IPS DF 6.9 (cell line): ENCODE results near the gene CDKN2AIP.

Source experiments
- DNase-seq: peaks from one replicate; pipeline ENCODE4 v3.0.0-alpha.2; 2013; ENCODE audit warnings: low read depth, low spot score
- H3K27ac ChIP-seq: one replicate; pipeline ENCODE4 v1.5.1; 2013; ENCODE audit warnings: low read length, control low read depth
- H3K27me3 ChIP-seq: 2 replicates; pipeline ENCODE4 v1.6.1; 2013; ENCODE audit warnings: mild to moderate bottlenecking, low read length; ENCODE audit not compliant: control insufficient read depth, insufficient read depth
- H3K36me3 ChIP-seq: 2 replicates; pipeline ENCODE4 v1.6.1; 2013; ENCODE audit warnings: low read length; ENCODE audit not compliant: control insufficient read depth, insufficient read depth
- H3K4me1 ChIP-seq: 2 replicates; pipeline ENCODE4 v1.6.1; 2013; ENCODE audit warnings: low read length; ENCODE audit not compliant: control insufficient read depth, insufficient read depth
- H3K4me3 ChIP-seq: 2 replicates; pipeline ENCODE4 v1.5.1; 2013; ENCODE audit warnings: mild to moderate bottlenecking, low read length
- H3K9me3 ChIP-seq: 2 replicates; pipeline ENCODE4 v1.6.1; 2013; ENCODE audit warnings: low read length, inconsistent platforms; ENCODE audit not compliant: control insufficient read depth, insufficient read depth
- WGBS: extraction: QIAGEN DNeasy Blood & Tissue Kit; methylation state at CpG from one replicate; pipeline ENCODE4 v1.1.7; 2013; ENCODE audit warnings: mixed read lengths, missing lambda C conversion rate; ENCODE audit not compliant: insufficient read length, insufficient coverage; 5-methylcytosine and 5-hydroxymethylcytosine counted together

CDKN2AIP gene

DNA sequence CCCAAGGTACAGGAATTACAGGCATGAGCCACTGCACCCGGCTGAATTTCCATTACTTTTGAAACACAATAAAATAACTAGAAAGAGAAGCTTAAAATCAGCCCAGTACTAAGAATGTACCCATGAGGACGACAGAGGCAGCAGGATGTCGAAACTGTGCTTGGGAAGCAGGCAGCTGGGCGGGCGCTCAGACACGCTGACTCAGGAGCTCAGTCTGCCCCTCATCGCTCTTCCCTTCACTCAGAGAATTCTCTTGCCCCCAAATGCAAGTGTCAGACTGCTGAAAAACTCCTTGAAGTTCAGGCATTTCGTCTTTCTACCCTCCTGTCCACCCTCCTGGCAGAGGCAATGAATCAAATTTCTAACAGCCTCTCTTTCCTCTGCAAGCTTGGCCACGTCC is 41.0 kb upstream of the CDKN2AIP start:
- Histone ChIP-seq H3K4me1 (no peaks in the 10 kb centered on the region), H3K36me3 (no peaks in the 10 kb centered on the region), H3K9me3 (no peaks in the 10 kb centered on the region), H3K27me3 (no peaks in the 10 kb centered on the region), H3K27ac (no peak overlapping the region), H3K4me3 (no peak overlapping the region)
- no peak for DNase-seq
- WGBS, result no CpG with 5 or more reads among the region's 9 CpGs

DNA sequence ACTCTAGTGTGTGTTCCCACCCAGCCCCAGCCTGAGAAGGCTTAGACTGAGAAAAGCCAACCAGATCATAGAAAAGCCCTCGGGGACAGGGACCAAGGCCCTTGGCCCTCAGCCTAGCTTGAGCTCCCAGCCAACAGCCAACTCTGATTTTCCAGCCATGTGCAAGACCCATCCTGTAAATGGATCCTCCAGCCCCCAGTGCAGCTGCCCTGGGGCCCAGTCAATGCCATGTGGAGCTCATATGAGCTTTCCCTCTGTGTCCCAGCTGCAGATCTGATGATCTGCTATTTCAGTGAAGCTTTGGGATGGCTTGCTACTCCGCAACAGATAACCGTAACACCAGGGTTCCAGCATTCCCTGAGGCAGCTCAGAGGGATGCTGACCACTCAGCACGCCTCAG is 40.5 kb upstream of the CDKN2AIP start:
- no peak for DNase-seq
- H3K27ac ChIP-seq, result no peak overlapping the region
- no CpG with 5 or more reads among the region's 4 CpGs for WGBS

DNA sequence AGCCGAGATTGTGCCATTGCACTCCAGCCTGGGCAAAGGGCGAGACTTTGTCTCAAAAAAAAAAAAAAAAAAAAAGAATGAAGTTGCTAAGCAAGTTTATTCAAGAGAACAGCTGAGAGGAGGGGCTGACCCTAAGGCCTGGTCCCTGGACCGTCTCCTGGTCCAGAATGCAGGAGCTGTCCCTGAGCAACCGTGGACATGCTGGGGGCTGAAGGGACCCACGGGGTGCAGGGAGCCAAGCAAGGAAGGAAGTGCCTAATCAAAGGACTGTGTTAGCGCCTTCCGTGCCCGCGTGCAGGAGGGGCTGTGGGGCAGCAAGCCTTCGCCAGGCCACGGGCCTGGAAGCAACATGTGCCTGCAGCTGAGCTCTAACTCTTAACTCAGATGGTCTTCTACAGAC is 39.1 kb upstream of the CDKN2AIP start:
- Histone ChIP-seq H3K27ac (no peak overlapping the region), H3K36me3 (no peaks in the 10 kb centered on the region), H3K4me3 (no peak overlapping the region), H3K27me3 (no peaks in the 10 kb centered on the region), H3K4me1 (no peaks in the 10 kb centered on the region), H3K9me3 (no peaks in the 10 kb centered on the region)
- WGBS, result no CpG with 5 or more reads among the region's 11 CpGs
- DNase-seq, result no peak

More for the DNA sequence above, 40.5 kb upstream of the CDKN2AIP start:
- Histone ChIP-seq H3K27me3 (no peaks in the 10 kb centered on the region), H3K9me3 (no peaks in the 10 kb centered on the region), H3K4me1 (no peaks in the 10 kb centered on the region), H3K36me3 (no peaks in the 10 kb centered on the region), H3K4me3 (no peak overlapping the region)

GRCh38 chr4:183407128-183407585 is 37.3 kb upstream of the CDKN2AIP start:
- peak; percentile 7 for DNase-seq
- H3K4me3 ChIP-seq, result no peak overlapping the region
- no peaks in the 10 kb centered on the region for H3K4me1 ChIP-seq
- no peaks in the 10 kb centered on the region for H3K36me3 ChIP-seq
- H3K9me3 ChIP-seq, result no peaks in the 10 kb centered on the region
- H3K27ac ChIP-seq, result no peak overlapping the region
- no CpG with 5 or more reads among the region's 32 CpGs for WGBS
- H3K27me3 ChIP-seq, result no peaks in the 10 kb centered on the region

DNA sequence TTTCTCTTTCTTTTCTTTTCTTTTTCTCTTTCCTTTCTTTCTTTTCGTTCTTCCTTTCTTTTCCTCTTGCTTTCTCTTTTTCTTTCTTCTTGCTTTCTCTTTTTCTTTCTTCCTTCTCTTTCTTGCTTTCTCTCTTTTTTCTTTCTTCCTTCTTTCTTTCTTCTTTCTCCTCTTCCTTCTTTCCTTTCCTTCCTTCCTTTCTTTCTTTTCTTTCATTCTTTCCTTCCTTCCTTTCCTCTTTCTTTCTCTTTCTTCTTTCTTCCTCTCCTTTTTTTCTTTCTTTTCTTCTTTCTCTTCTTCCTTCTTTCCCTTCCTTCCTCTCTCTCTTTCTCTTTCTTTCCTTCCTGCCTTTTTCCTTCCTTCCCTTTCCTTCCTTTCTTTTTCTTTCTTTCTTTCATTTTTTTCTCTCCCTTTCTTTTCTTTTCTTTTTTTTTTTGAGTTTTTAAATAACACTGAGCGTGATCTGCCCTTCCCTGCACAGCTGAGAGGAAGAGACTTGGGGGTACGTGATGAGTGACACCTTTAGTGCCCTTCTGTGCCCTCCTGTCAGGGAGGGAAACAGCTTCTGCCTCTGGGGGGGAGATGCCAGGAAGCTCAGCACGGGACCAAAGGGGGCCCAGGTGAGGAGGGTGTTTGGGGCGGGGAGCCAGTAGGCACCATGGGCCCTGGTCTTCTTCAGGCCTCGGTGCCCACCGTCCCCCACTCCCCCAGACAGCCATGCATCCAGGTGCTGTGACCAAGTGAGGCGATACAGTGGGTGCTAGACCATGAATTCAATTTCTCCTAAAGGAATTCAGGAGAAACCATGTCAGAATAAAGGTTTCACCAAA is 36.6 kb upstream of the CDKN2AIP start:
- DNase-seq, result no peak
- Histone ChIP-seq H3K9me3 (no peaks in the 10 kb centered on the region), H3K27me3 (no peaks in the 10 kb centered on the region), H3K27ac (no peak overlapping the region), H3K36me3 (no peaks in the 10 kb centered on the region), H3K4me1 (no peaks in the 10 kb centered on the region), H3K4me3 (no peak overlapping the region)
- WGBS, result no CpG with 5 or more reads among the region's 8 CpGs

DNA sequence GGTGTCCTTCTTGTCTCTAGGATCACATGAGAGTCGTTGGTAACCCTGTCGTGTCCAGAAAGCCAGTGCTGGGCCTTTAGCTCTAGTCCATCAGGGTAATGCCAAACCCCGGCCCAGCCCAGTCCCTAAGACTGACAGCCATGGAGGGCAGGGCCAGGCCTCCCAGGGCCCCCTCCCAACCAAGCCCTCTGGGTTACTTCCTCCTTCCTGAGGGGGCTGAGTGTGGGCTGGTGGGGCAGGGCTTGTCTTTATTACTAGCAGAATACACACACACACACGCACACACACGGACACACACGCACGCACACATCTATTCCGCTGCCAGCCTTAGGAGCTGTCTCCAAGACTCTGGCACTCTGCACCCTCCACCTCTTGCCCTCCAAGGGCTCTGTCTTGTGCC is 35.6 kb upstream of the CDKN2AIP start:
- H3K9me3 ChIP-seq, result no peaks in the 10 kb centered on the region
- no peak overlapping the region for H3K4me3 ChIP-seq
- no peaks in the 10 kb centered on the region for H3K27me3 ChIP-seq
- H3K27ac ChIP-seq, result no peak overlapping the region
- no CpG with 5 or more reads among the region's 8 CpGs for WGBS
- no peaks in the 10 kb centered on the region for H3K36me3 ChIP-seq
- DNase-seq, result no peak
- H3K4me1 ChIP-seq, result no peaks in the 10 kb centered on the region

GRCh38 chr4:183409483-183409882 is 35.0 kb upstream of the CDKN2AIP start:
- Histone ChIP-seq H3K4me1 (no peaks in the 10 kb centered on the region), H3K36me3 (no peaks in the 10 kb centered on the region), H3K27ac (no peak overlapping the region), H3K4me3 (no peak overlapping the region), H3K9me3 (no peaks in the 10 kb centered on the region), H3K27me3 (no peaks in the 10 kb centered on the region)
- no peak for DNase-seq
- WGBS, result no CpG with 5 or more reads among the region's 4 CpGs

- Histone ChIP-seq H3K4me3 (no peak overlapping the region), H3K9me3 (no peaks in the 10 kb centered on the region), H3K27ac (no peak overlapping the region), H3K36me3 (no peaks in the 10 kb centered on the region), H3K4me1 (no peaks in the 10 kb centered on the region), H3K27me3 (no peaks in the 10 kb centered on the region)
- no CpG with 5 or more reads among the region's 9 CpGs for WGBS
- DNase-seq, result no peak
Observed at GRCh38 chr4:183409934-183410333, 34.5 kb upstream of the CDKN2AIP start.

DNA sequence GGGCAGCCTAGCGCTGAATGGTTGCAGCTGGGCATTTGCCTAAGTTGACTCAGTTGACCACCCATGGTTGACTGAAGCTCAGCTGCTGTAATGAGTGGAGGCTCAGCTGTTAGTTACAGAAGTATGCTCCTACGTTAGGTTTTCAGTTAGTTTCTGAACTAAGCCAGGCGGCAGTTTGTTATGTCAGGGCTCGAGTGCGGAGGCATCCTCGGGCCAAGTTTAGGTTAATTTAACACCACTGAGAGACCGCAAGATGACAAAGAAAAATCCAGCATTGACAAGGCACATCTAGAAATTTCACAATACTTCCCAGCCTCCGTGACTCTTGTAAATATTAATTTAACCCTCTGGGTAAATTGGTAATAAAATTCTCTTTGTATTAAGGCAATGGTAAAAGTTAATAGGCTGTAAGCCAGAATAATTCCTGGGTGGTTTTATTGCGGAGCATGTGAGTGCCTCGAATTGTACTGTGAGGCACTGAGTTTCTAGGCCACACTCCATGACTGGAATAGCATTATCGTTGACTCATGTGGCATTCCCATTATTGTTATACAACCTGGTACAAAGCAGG is 33.1 kb upstream of the CDKN2AIP start:
- no peak for DNase-seq
- no peak overlapping the region for H3K27ac ChIP-seq
- no peaks in the 10 kb centered on the region for H3K27me3 ChIP-seq
- H3K9me3 ChIP-seq, result no peaks in the 10 kb centered on the region
- no peak overlapping the region for H3K4me3 ChIP-seq
- WGBS, result no CpG with 5 or more reads among the region's 11 CpGs
- no peaks in the 10 kb centered on the region for H3K36me3 ChIP-seq
- H3K4me1 ChIP-seq, result no peaks in the 10 kb centered on the region

DNA sequence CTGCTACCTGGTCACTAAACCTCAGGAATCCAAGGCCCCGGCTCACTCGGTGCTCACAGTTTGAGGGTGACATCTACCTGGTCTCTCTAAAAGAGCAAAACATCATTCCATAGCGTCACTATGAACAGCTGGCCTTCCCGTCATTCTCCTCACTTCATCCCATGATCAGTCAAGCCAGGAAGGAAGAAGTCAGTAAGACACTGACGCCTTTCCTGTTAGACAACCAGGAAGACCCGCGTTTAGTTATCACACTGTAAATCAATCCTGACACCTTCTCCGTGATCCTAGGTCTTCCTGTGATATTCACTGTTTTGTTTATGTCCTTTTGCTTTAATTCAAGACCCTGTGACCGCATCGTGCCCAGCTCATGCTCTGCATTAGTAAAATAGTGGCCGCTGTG is 31.6 kb upstream of the CDKN2AIP start:
- no peak for DNase-seq
- Histone ChIP-seq H3K27me3 (no peaks in the 10 kb centered on the region), H3K4me1 (no peaks in the 10 kb centered on the region), H3K4me3 (no peak overlapping the region), H3K9me3 (no peaks in the 10 kb centered on the region), H3K36me3 (no peaks in the 10 kb centered on the region), H3K27ac (no peak overlapping the region)
- no CpG with 5 or more reads among the region's 11 CpGs for WGBS
